Smooth muscle cell (in vitro differentiated cells): ENCODE measurements around the gene TMEM82. TPM values are rescaled to one million over a fixed set of nuclear protein-coding genes. Genes with fewer than 3 reads are reported as not detected.

ENCODE experiments used
- DNase-seq: peaks from one replicate; lab custom pipeline; 2025; ENCODE audit not compliant: unreplicated experiment; lab: John Stamatoyannopoulos, UW
- H2AFZ ChIP-seq: fragments of 200-600 bp; sonication (generic); 2 replicates; pipeline ENCODE4 v1.6.0; 2016; ENCODE audit warnings: antibody characterized with exemption, low read depth, mild to moderate bottlenecking
- H3F3A ChIP-seq: fragments of 200-600 bp; sonication (generic); 2 replicates; pipeline ENCODE4 v1.6.0; 2017; ENCODE audit warnings: antibody characterized with exemption, low read depth
- H3K27ac ChIP-seq: fragments of 200-600 bp; sonication (generic); 2 replicates; pipeline ENCODE4 v1.5.1; 2016; ENCODE audit warnings: low read depth, mild to moderate bottlenecking
- H3K27me3 ChIP-seq: fragments of 200-600 bp; sonication (generic); 2 replicates; pipeline ENCODE4 v1.6.1; 2016; ENCODE audit warnings: low read depth, mild to moderate bottlenecking
- H3K36me3 ChIP-seq: fragments of 200-600 bp; sonication (generic); 2 replicates; pipeline ENCODE4 v1.5.1; 2016; ENCODE audit warnings: low read depth
- H3K4me1 ChIP-seq: fragments of 200-600 bp; sonication (generic); 2 replicates; pipeline ENCODE4 v1.5.1; 2016; ENCODE audit warnings: low read depth
- H3K4me2 ChIP-seq: fragments of 200-600 bp; sonication (generic); 2 replicates; pipeline ENCODE4 v1.6.0; 2016; ENCODE audit warnings: mild to moderate bottlenecking
- H3K4me3 ChIP-seq: fragments of 200-600 bp; sonication (generic); 2 replicates; pipeline ENCODE4 v1.5.1; 2016; ENCODE audit warnings: mild to moderate bottlenecking
- H3K79me2 ChIP-seq: fragments of 200-600 bp; sonication (generic); 2 replicates; pipeline ENCODE4 v1.6.0; 2016; ENCODE audit warnings: low read depth, mild to moderate bottlenecking
- H3K9ac ChIP-seq: fragments of 200-600 bp; sonication (generic); 2 replicates; pipeline ENCODE4 v1.6.0; 2016; ENCODE audit warnings: low read depth
- H3K9me3 ChIP-seq: fragments of 200-600 bp; sonication (generic); replicated peaks from 2 replicates; pipeline ENCODE4 v1.5.1; 2016; ENCODE audit warnings: low read depth
- H4K20me1 ChIP-seq: fragments of 200-600 bp; sonication (generic); 2 replicates; pipeline ENCODE4 v1.6.0; 2016; ENCODE audit warnings: low read depth
- CTCF ChIP-seq: fragments of 200-600 bp; sonication (generic); IDR thresholded peaks from 2 replicates; pipeline ENCODE4 v1.5.1; 2017; ENCODE audit warnings: borderline replicate concordance, mild to moderate bottlenecking, antibody characterized with exemption; ENCODE audit not compliant: insufficient read depth, poor library complexity, severe bottlenecking
- WGBS: methylation state at CpG from one replicate; pipeline ENCODE4 v1.1.7; 2016; ENCODE audit warnings: low lambda C conversion rate; 5-methylcytosine and 5-hydroxymethylcytosine counted together
- polyA plus RNA-seq: library from polyadenylated mRNA; unstranded; fragments of >200 nt; fragmentation: Nextera tagmentation; extraction: Ambion mirVana; gene quantifications from 2 replicates; pipeline ENCODE4 v1.2.1, GENCODE V29; 2016
- total RNA-seq: library from RNA; depleted of rRNA; stranded (reverse); fragments of >200 nt; gene quantifications from 2 replicates; pipeline ENCODE4 v1.2.3, GENCODE V29; 2014

The TMEM82 gene
- total and polyA plus RNA-seq, 2 experiments from 2014 or later: not detected

DNA sequence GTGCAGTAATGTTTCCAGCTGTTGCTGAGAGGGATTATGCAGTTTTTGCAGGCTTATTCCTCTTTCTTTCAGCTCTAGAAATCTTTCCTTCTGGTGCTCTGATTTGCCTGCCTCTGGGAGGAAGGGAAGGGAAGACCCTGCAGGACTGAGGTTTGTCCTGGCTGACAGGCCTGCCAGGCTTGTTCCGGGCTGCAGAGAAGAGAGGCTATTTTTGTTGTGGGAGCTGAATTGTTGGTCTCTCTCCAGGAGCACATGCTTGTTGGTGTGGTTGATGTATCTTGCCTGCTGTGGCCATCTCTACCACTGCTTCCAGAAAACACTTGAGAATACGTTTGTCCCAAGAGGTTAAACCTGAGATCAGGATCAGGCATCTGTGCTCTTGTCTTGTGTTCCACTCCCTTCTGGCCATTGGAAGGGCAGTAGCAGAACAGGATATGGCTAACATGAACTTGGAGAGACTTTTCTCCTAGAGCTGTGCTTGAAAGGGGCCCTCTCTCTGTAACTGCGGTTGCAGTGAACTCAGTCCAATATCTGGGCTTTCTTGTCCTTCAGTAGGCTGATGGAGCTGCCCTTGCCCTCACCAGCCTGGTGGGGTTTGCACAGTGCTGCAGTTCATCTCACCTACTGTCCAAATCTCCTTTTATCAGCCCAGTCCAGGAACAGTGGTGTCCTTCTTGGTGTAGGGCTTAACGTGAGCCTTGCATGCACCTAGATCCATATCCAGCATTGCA, 27.7 kb upstream of the TMEM82 start:
- peaks cover 55% of the 10 kb centered on the region for H3K79me2 ChIP-seq
- H3K4me3 ChIP-seq: no peak overlapping the region
- H3K36me3 ChIP-seq: no peaks in the 10 kb centered on the region
- H3K27ac ChIP-seq: no peak overlapping the region
- H3K27me3 ChIP-seq: no peaks in the 10 kb centered on the region
- peaks cover 70% of the 10 kb centered on the region for H4K20me1 ChIP-seq
- no peaks in the 10 kb centered on the region for H3K9me3 ChIP-seq
- TF ChIP-seq CTCF: no peak
- H3F3A ChIP-seq: no peaks in the 10 kb centered on the region
- H3K4me2 ChIP-seq: no peak overlapping the region
- H3K4me1 ChIP-seq: no peaks in the 10 kb centered on the region
- DNase-seq: no peak
- no peak overlapping the region for H3K9ac ChIP-seq
- WGBS: 77% methylated on average over 4 of the region's 4 CpGs
- no peak overlapping the region for H2AFZ ChIP-seq

GRCh38 chr1:15717418-15718125, 24.7 kb upstream of the TMEM82 start:
- no peaks in the 10 kb centered on the region for H3K4me1 ChIP-seq
- H3K9me3 ChIP-seq: no peaks in the 10 kb centered on the region
- no peaks in the 10 kb centered on the region for H3F3A ChIP-seq
- no peak for TF ChIP-seq CTCF
- 94% methylated on average over 11 of the region's 11 CpGs for WGBS
- no peak overlapping the region for H3K4me3 ChIP-seq
- H3K27ac ChIP-seq: no peak overlapping the region
- no peak for DNase-seq
- peaks cover 26% of the 10 kb centered on the region for H3K79me2 ChIP-seq
- no peak overlapping the region for H3K9ac ChIP-seq
- no peaks in the 10 kb centered on the region for H3K27me3 ChIP-seq
- no peak overlapping the region for H2AFZ ChIP-seq
- H4K20me1 ChIP-seq: peaks cover 48% of the 10 kb centered on the region
- H3K36me3 ChIP-seq: no peaks in the 10 kb centered on the region
- no peak overlapping the region for H3K4me2 ChIP-seq

GRCh38 chr1:15718199-15718601, 24.1 kb upstream of the TMEM82 start:
- Histone ChIP-seq H3K4me2 (no peak overlapping the region), H3K9ac (no peak overlapping the region), H3K4me3 (no peak overlapping the region), H3K27me3 (no peaks in the 10 kb centered on the region), H3K79me2 (peaks cover 20% of the 10 kb centered on the region), H3K9me3 (no peaks in the 10 kb centered on the region), H2AFZ (no peak overlapping the region), H4K20me1 (peaks cover 42% of the 10 kb centered on the region), H3K27ac (no peak overlapping the region), H3K4me1 (no peaks in the 10 kb centered on the region), H3F3A (no peaks in the 10 kb centered on the region), H3K36me3 (no peaks in the 10 kb centered on the region)
- WGBS: 98% methylated on average over 6 of the region's 8 CpGs
- DNase-seq: no peak
- no peak for TF ChIP-seq CTCF
